ENCODE data around the gene PIWIL1. TPM values are rescaled to one million over a fixed set of nuclear protein-coding genes. Genes with fewer than 3 reads are reported as not detected.

The PIWIL1 gene
- total RNA-seq, 2 experiments from 2014 or later, result not detected

DNA sequence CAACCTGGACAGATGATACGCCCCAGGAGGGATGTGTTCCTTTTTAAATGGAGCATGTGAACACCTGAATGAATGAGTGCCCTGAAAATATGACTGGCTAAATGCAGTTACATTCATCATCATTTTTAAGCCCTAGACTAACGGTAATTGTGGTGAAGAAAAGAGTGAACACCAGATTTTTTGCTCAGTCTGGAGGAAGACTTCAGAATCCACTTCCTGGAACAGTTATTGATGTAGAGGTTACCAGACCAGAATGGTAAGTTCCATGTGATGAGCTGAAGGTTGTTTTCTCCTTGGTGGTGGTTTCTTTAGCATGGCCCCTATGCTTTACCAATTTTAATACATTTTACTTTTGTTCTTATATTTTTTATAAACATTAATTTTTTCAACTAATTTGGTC lies 29.3 kb downstream of the PIWIL1 start:
- Mint-ChIP-seq H3K27me3 (peaks cover 10% of the 10 kb centered on the region), H3K36me3 (ENCODE audit: low read depth) (no peaks in the 10 kb centered on the region), H3K27ac (no peak overlapping the region), H3K4me1 (ENCODE audit: low read depth) (no peaks in the 10 kb centered on the region), H3K4me3 (no peak overlapping the region), H3K9me3 (no peaks in the 10 kb centered on the region)
- CTCF ChIA-PET, result no interaction called here
- intact Hi-C loops (cut with micrococcal nuclease), result no loop called here
- no peak for TF ChIP-seq CTCF (IDR thresholded peaks at IDR 0.05)
- no peak for DNase-seq
- ATAC-seq, result no peak
- POLR2A ChIA-PET, result no interaction called here

- ChIA-PET POLR2A (no interaction called here), CTCF (no interaction called here)
- H3K4me3 Mint-ChIP-seq, result no peak overlapping the region
- H3K27ac Mint-ChIP-seq, result no peak overlapping the region
- H3K27me3 Mint-ChIP-seq, result peaks cover 10% of the 10 kb centered on the region
- H3K36me3 Mint-ChIP-seq (ENCODE audit: low read depth), result no peaks in the 10 kb centered on the region
- ATAC-seq (no peak), DNase-seq (no peak)
- intact Hi-C loops (cut with micrococcal nuclease), result no loop called here
- TF ChIP-seq CTCF (IDR thresholded peaks at IDR 0.05), result no peak
- H3K4me1 Mint-ChIP-seq (ENCODE audit: low read depth), result no peaks in the 10 kb centered on the region
- no peaks in the 10 kb centered on the region for H3K9me3 Mint-ChIP-seq
Measured at GRCh38 chr12:130367523-130367922, 29.8 kb downstream of the PIWIL1 start.

DNA sequence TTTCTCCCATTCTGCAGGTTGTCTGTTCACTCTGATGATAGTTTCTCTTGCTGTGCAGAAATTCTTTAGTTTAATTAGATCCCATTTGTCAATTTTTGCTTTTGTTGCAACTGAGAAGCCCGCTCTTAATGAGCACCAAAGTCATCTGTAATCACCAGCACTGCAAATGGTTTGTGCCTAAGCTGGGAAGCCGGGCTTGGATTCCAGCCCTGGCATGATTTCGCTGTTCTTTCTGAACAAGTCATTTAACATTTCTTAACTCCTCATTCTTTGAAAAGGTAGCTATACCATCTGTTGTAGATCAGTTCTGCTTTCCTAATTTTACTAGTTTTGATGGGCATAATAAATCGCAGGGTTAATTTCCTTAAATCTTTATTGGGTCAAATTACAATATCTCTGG lies 32.1 kb downstream of the PIWIL1 start:
- no peak for TF ChIP-seq CTCF (IDR thresholded peaks at IDR 0.05)
- intact Hi-C loops (cut with micrococcal nuclease), result no loop called here
- DNase-seq (no peak), ATAC-seq (no peak)
- Mint-ChIP-seq H3K4me3 (no peak overlapping the region), H3K27me3 (peaks cover 7% of the 10 kb centered on the region), H3K9me3 (no peaks in the 10 kb centered on the region), H3K27ac (no peak overlapping the region), H3K36me3 (ENCODE audit: low read depth) (no peaks in the 10 kb centered on the region), H3K4me1 (ENCODE audit: low read depth) (no peaks in the 10 kb centered on the region)
- ChIA-PET POLR2A (no interaction called here), CTCF (no interaction called here)

GRCh38 chr12:130371296-130371695 lies 33.6 kb downstream of the PIWIL1 start:
- Mint-ChIP-seq H3K27ac (no peak overlapping the region), H3K27me3 (peaks cover 8% of the 10 kb centered on the region), H3K4me3 (no peak overlapping the region), H3K4me1 (ENCODE audit: low read depth) (no peaks in the 10 kb centered on the region), H3K9me3 (no peaks in the 10 kb centered on the region), H3K36me3 (ENCODE audit: low read depth) (no peaks in the 10 kb centered on the region)
- ATAC-seq (no peak), DNase-seq (no peak)
- TF ChIP-seq CTCF (IDR thresholded peaks at IDR 0.05), result no peak
- intact Hi-C loops (cut with micrococcal nuclease), result no loop called here
- ChIA-PET POLR2A (no interaction called here), CTCF (no interaction called here)

DNA sequence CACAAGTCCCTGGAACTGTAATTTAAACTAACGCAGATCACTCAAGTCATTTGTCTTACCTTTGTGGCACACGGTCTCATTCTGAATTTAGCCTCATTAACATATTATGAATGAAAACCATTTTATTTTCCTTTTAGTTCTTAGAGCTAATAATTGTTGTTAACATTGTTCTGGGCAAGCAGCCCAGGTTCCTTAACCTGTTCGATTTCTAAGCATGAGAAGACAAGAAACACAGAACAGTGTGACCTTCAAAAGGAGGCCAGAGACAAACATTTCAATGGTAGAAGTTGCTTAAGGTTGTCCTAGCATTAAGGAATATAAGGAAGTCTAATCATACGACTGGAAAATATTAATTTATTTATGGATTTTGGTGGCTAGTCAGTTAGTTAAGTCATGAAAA lies 35.2 kb downstream of the PIWIL1 start:
- POLR2A ChIA-PET, result no interaction called here
- DNase-seq (no peak), ATAC-seq (no peak)
- Mint-ChIP-seq H3K27me3 (peaks cover 8% of the 10 kb centered on the region), H3K27ac (no peak overlapping the region), H3K9me3 (no peaks in the 10 kb centered on the region), H3K36me3 (ENCODE audit: low read depth) (no peaks in the 10 kb centered on the region), H3K4me3 (no peak overlapping the region), H3K4me1 (ENCODE audit: low read depth) (no peaks in the 10 kb centered on the region)
- intact Hi-C loops (cut with micrococcal nuclease), result no loop called here
- no peak for TF ChIP-seq CTCF (IDR thresholded peaks at IDR 0.05)
- CTCF ChIA-PET, result interaction anchor here (0.9 kb wide), 1 partner anchor 37 kb away, joined by 3 read pairs; no protein-coding TSS in a partner anchor

All from activated CD8-positive, alpha-beta T cell treated with anti-CD3 and anti-CD28 coated beads for 36 hours (primary cell).